GM18861 (cell line): ENCODE data around the gene LOXHD1.

ENCODE experiments used
- ATAC-seq: cut with Tn5 transposase; IDR thresholded peaks from one replicate; pipeline ENCODE4 v1.9.1; 2021; ENCODE audit not compliant: unreplicated experiment

LOXHD1 gene

GRCh38 chr18:46452820-46453219 is 204.2 kb downstream of the LOXHD1 start:
- ATAC-seq: no peak

- ATAC-seq: no peak
Observed at GRCh38 chr18:46449499-46449898, 207.5 kb downstream of the LOXHD1 start.

- no peak for ATAC-seq
Observed at GRCh38 chr18:46449033-46449432, 208.0 kb downstream of the LOXHD1 start.

- ATAC-seq: no peak
Observed at GRCh38 chr18:46448347-46448746, 208.7 kb downstream of the LOXHD1 start.

- no peak for ATAC-seq
Observed at GRCh38 chr18:46447792-46448191, 209.2 kb downstream of the LOXHD1 start.

GRCh38 chr18:46447323-46447722 is 209.7 kb downstream of the LOXHD1 start:
- no peak for ATAC-seq

- no peak for ATAC-seq
Observed at GRCh38 chr18:46445522-46446313, 211.3 kb downstream of the LOXHD1 start.

- no peak for ATAC-seq
Observed at GRCh38 chr18:46439037-46439436, 218.0 kb downstream of the LOXHD1 start.

- no peak for ATAC-seq
Observed at GRCh38 chr18:46437061-46437460, 220.0 kb downstream of the LOXHD1 start.

- ATAC-seq: no peak
Observed at GRCh38 chr18:46436621-46437020, 220.4 kb downstream of the LOXHD1 start.

GRCh38 chr18:46435031-46435430 is 222.0 kb downstream of the LOXHD1 start:
- no peak for ATAC-seq

GRCh38 chr18:46434629-46435028 is 222.4 kb downstream of the LOXHD1 start:
- ATAC-seq: no peak

GRCh38 chr18:46433121-46433826 is 223.7 kb downstream of the LOXHD1 start:
- no peak for ATAC-seq

- no peak for ATAC-seq
Observed at GRCh38 chr18:46431522-46432171, 225.4 kb downstream of the LOXHD1 start.

- no peak for ATAC-seq
Observed at GRCh38 chr18:46429649-46430224, 227.3 kb downstream of the LOXHD1 start.

- no peak for ATAC-seq
Observed at GRCh38 chr18:46429130-46429529, 227.9 kb downstream of the LOXHD1 start.

GRCh38 chr18:46428368-46428767 is 228.7 kb downstream of the LOXHD1 start:
- ATAC-seq: no peak

GRCh38 chr18:46427216-46427995 is 229.6 kb downstream of the LOXHD1 start:
- no peak for ATAC-seq
